ENCODE data around the gene MEG3. TPM values are rescaled to one million over a fixed set of nuclear protein-coding genes. Genes with fewer than 3 reads are reported as not detected.

The MEG3 gene
- polyA plus RNA-seq, 1 donor from 2014 or later: not detected

DNA sequence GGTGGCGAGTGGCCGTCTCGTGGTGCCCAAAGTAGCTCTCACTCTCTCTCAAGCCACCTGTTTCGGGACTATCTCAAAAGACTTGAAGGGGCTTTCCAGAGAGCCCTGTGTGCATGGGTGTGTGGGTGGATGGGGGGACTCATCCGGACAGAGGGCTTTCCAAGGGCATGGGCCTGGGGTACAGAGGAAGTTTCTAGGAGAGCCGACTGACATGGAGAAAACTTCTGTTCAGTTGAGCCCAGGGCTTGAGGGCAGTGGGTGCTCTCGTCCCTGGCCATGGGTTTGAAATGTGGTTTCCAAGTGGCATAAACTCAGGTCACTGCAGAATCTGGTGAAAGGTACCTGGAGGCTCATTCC is 47.4 kb upstream of the MEG3 start:
- Histone ChIP-seq H3K9me3 (ENCODE audit: low read length) (no peaks in the 10 kb centered on the region), H3K79me2 (replicated peaks; ENCODE audit: insufficient read depth, low read length) (no peaks in the 10 kb centered on the region), H3K4me2 (ENCODE audit: low read length) (no peak overlapping the region), H3K4me3 (ENCODE audit: low read length) (no peak overlapping the region), H3K9me2 (ENCODE audit: insufficient read depth, low read length) (no peaks in the 10 kb centered on the region), H2AFZ (ENCODE audit: low read depth, low read length) (no peak overlapping the region), H3K27ac (ENCODE audit: low read length) (no peak overlapping the region), H4K20me1 (ENCODE audit: insufficient read depth) (no peaks in the 10 kb centered on the region), H3K9ac (ENCODE audit: low read length) (no peak overlapping the region), H3F3A (ENCODE audit: insufficient read depth, low read length, poor library complexity, severe bottlenecking) (no peaks in the 10 kb centered on the region), H3K36me3 (ENCODE audit: insufficient read depth, low read length) (no peaks in the 10 kb centered on the region), H3K27me3 (ENCODE audit: insufficient read depth, low read depth, low read length) (no peaks in the 10 kb centered on the region)
- TF ChIP-seq, protein P1, sequence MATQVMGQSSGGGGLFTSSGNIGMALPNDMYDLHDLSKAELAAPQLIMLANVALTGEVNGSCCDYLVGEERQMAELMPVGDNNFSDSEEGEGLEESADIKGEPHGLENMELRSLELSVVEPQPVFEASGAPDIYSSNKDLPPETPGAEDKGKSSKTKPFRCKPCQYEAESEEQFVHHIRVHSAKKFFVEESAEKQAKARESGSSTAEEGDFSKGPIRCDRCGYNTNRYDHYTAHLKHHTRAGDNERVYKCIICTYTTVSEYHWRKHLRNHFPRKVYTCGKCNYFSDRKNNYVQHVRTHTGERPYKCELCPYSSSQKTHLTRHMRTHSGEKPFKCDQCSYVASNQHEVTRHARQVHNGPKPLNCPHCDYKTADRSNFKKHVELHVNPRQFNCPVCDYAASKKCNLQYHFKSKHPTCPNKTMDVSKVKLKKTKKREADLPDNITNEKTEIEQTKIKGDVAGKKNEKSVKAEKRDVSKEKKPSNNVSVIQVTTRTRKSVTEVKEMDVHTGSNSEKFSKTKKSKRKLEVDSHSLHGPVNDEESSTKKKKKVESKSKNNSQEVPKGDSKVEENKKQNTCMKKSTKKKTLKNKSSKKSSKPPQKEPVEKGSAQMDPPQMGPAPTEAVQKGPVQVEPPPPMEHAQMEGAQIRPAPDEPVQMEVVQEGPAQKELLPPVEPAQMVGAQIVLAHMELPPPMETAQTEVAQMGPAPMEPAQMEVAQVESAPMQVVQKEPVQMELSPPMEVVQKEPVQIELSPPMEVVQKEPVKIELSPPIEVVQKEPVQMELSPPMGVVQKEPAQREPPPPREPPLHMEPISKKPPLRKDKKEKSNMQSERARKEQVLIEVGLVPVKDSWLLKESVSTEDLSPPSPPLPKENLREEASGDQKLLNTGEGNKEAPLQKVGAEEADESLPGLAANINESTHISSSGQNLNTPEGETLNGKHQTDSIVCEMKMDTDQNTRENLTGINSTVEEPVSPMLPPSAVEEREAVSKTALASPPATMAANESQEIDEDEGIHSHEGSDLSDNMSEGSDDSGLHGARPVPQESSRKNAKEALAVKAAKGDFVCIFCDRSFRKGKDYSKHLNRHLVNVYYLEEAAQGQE (IDR thresholded peaks at IDR 0.05; ENCODE audit: borderline replicate concordance): no peak
- no peak for TF ChIP-seq SMC3 (conservative IDR thresholded peaks at IDR 0.05; ENCODE audit: poor library complexity)

DNA sequence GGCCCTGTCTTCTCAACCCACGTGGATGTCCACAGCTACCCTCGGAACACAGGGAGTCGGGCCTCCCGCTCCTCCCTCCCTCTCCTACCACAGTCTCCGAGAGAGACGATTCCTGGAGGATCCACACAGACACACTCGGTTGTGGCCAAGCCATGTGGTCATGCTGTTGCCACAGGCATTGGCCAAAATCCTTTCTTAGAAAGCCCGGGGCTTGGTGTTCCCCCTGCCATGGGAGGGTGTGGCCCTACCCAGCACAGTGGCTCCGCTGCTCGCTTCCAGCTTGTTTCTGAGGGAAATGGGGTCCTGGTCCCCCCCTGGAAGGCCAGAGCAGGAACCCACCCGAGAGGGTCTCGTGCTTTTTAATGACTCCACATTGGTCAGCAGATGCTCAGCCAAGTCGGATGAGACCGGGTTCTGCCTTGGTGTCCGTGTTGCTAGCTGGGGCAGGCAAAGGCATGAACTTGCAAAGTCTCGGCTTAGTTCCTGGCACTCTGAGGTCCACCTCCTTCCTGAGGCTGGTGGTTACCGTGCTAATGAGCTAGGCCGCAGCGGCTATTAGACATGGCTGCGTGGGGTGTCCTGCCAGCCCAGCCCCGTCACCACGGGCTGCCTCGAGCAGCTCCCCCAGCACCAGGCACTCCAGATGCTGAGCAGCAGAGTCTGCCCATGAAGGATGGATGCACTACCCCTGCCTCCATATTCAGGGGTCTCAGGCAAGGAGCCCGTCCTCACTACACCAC is 46.8 kb upstream of the MEG3 start:
- Histone ChIP-seq H3K4me3 (ENCODE audit: low read length) (no peak overlapping the region), H3K9ac (ENCODE audit: low read length) (no peak overlapping the region), H3K27ac (ENCODE audit: low read length) (no peak overlapping the region), H3K79me2 (replicated peaks; ENCODE audit: insufficient read depth, low read length) (no peaks in the 10 kb centered on the region), H3F3A (ENCODE audit: insufficient read depth, low read length, poor library complexity, severe bottlenecking) (no peaks in the 10 kb centered on the region), H3K36me3 (ENCODE audit: insufficient read depth, low read length) (no peaks in the 10 kb centered on the region), H3K27me3 (ENCODE audit: insufficient read depth, low read depth, low read length) (no peaks in the 10 kb centered on the region), H3K4me2 (ENCODE audit: low read length) (no peak overlapping the region), H3K9me3 (ENCODE audit: low read length) (no peaks in the 10 kb centered on the region), H2AFZ (ENCODE audit: low read depth, low read length) (no peak overlapping the region), H3K9me2 (ENCODE audit: insufficient read depth, low read length) (no peaks in the 10 kb centered on the region), H4K20me1 (ENCODE audit: insufficient read depth) (no peaks in the 10 kb centered on the region)
- TF ChIP-seq EZH2 (IDR thresholded peaks at IDR 0.05; ENCODE audit: borderline replicate concordance, insufficient read depth, low read length, poor library complexity, severe bottlenecking): no peak
- TF ChIP-seq POLR2AphosphoS5 (IDR thresholded peaks at IDR 0.05): no peak
- no peak for TF ChIP-seq RAD21 (conservative IDR thresholded peaks at IDR 0.05)
- TF ChIP-seq, protein P2, sequence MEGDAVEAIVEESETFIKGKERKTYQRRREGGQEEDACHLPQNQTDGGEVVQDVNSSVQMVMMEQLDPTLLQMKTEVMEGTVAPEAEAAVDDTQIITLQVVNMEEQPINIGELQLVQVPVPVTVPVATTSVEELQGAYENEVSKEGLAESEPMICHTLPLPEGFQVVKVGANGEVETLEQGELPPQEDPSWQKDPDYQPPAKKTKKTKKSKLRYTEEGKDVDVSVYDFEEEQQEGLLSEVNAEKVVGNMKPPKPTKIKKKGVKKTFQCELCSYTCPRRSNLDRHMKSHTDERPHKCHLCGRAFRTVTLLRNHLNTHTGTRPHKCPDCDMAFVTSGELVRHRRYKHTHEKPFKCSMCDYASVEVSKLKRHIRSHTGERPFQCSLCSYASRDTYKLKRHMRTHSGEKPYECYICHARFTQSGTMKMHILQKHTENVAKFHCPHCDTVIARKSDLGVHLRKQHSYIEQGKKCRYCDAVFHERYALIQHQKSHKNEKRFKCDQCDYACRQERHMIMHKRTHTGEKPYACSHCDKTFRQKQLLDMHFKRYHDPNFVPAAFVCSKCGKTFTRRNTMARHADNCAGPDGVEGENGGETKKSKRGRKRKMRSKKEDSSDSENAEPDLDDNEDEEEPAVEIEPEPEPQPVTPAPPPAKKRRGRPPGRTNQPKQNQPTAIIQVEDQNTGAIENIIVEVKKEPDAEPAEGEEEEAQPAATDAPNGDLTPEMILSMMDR (IDR thresholded peaks at IDR 0.05; ENCODE audit: poor library complexity, severe bottlenecking): no peak
- TF ChIP-seq EP300 (conservative IDR thresholded peaks at IDR 0.05; ENCODE audit: poor library complexity, severe bottlenecking): no peak
- no peak for TF ChIP-seq SMC3 (conservative IDR thresholded peaks at IDR 0.05; ENCODE audit: poor library complexity)
- no peak for TF ChIP-seq TAF1 (IDR thresholded peaks at IDR 0.05; ENCODE audit: low read depth)
- TF ChIP-seq, protein P1 (IDR thresholded peaks at IDR 0.05; ENCODE audit: borderline replicate concordance): no peak
- no peak for TF ChIP-seq MXI1 (conservative IDR thresholded peaks at IDR 0.05; ENCODE audit: poor library complexity, severe bottlenecking)

Measured in neural cell (in vitro differentiated cells).